ENCODE results near the gene ZNF766.

- TF ChIP-seq PHF8 (conservative IDR thresholded peaks at IDR 0.05; ENCODE audit: low read depth, low read length) = no peak
- no peak for TF ChIP-seq EZH2 (IDR thresholded peaks at IDR 0.05; ENCODE audit: low read depth, low read length, severe bottlenecking)
- TF ChIP-seq JUND (IDR thresholded peaks at IDR 0.05; ENCODE audit: low read length) = 0 out of 2 replicates have a peak, but pooled peaks have one; percentile 20
- peak; percentile 81 to 96 (median 92) for TF ChIP-seq CTCF (IDR thresholded peaks at IDR 0.05; ENCODE audit: control extremely low read depth in 1 of 3, insufficient read depth in 1 of 3, low read depth in 1 of 3, low read length in 3 of 3)
- TF ChIP-seq SRF (IDR thresholded peaks at IDR 0.05; ENCODE audit: low read depth, low read length) = no peak
Measured at GRCh38 chr19:52343548-52343947, 74.2 kb downstream of the ZNF766 start.

Measured in H1 (cell line).